Lung microvascular endothelial cell (primary cell): ENCODE results near the gene TBX18. TPM values are rescaled to one million over a fixed set of nuclear protein-coding genes. Genes with fewer than 3 reads are reported as not detected.
A peak's percentile ranks its signal among the peaks of the same experiment; 100 is the strongest.

Experiments used
- DNase-seq, 2 donors: peaks; one replicate each; pipeline versions ENCODE4 v3.0.0 to v3.0.0-alpha.2; 2010; ENCODE audit warnings: low read depth in 2 of 2
- total RNA-seq: library from RNA; depleted of rRNA; stranded (reverse); fragments of >200 nt; gene quantifications from 2 replicates; pipeline ENCODE4 v1.2.1, GENCODE V29; 2014

Gene TBX18
- 2.0 and 4.4 TPM in 2 replicates for total RNA-seq

GRCh38 chr6:84764332-84765049, at the start of gene TBX18:
Gene TBX18, minus strand, starts transcription at chr6:84764598. Its CDS starts 417 bp downstream, at chr6:84764181.
- peak; percentile 97 to 98 for DNase-seq

GRCh38 chr6:84811351-84811750, 47.0 kb upstream of the TBX18 start:
- no peak for DNase-seq

- no peak for DNase-seq
These were observed 45.1 kb upstream of the TBX18 start for GRCh38 chr6:84809455-84809854.

GRCh38 chr6:84808491-84809061, 44.2 kb upstream of the TBX18 start:
- no peak for DNase-seq

- no peak for DNase-seq
These were observed 40.7 kb upstream of the TBX18 start for GRCh38 chr6:84805145-84805544.

- DNase-seq = no peak
These were observed 40.3 kb upstream of the TBX18 start for GRCh38 chr6:84804720-84805119.

GRCh38 chr6:84801250-84801649, 36.9 kb upstream of the TBX18 start:
- DNase-seq = no peak

GRCh38 chr6:84798257-84798656, 33.9 kb upstream of the TBX18 start:
- peak; percentile 35 to 56 for DNase-seq

GRCh38 chr6:84796343-84796742, 31.9 kb upstream of the TBX18 start:
- no peak for DNase-seq

GRCh38 chr6:84791927-84792326, 27.5 kb upstream of the TBX18 start:
- no peak for DNase-seq

GRCh38 chr6:84791233-84791632, 26.8 kb upstream of the TBX18 start:
- DNase-seq = peak; percentile 54 to 85

GRCh38 chr6:84789170-84789569, 24.8 kb upstream of the TBX18 start:
- DNase-seq = no peak

- DNase-seq = no peak
These were observed 24.3 kb upstream of the TBX18 start for GRCh38 chr6:84788689-84789088.

- DNase-seq = no peak
These were observed 21.3 kb upstream of the TBX18 start for GRCh38 chr6:84785671-84786070.

GRCh38 chr6:84779917-84780316, 15.5 kb upstream of the TBX18 start:
- DNase-seq = no peak

- peak in 1 of 2 donors; percentile 18 for DNase-seq
These were observed 15.0 kb upstream of the TBX18 start for GRCh38 chr6:84779380-84779779.

GRCh38 chr6:84777888-84778287, 13.5 kb upstream of the TBX18 start:
- no peak for DNase-seq

GRCh38 chr6:84776392-84776791, 12.0 kb upstream of the TBX18 start:
- DNase-seq = no peak

GRCh38 chr6:84775751-84776150, 11.4 kb upstream of the TBX18 start:
- DNase-seq = no peak

- DNase-seq = no peak
These were observed 10.5 kb upstream of the TBX18 start for GRCh38 chr6:84774985-84775284.

GRCh38 chr6:84774157-84774984, 10.0 kb upstream of the TBX18 start:
- peak; percentile 59 to 84 for DNase-seq

- DNase-seq = peak; percentile 15 to 69
These were observed 9.2 kb upstream of the TBX18 start for GRCh38 chr6:84773431-84774156.
